ENCODE results near the gene PTPRT. TPM values are rescaled to one million over a fixed set of nuclear protein-coding genes. Genes with fewer than 3 reads are reported as not detected.

The PTPRT gene
- polyA plus RNA-seq, 3 donors, result not detected

GRCh38 chr20:43161716-43162115, 28.0 kb downstream of the PTPRT start:
- Mint-ChIP-seq H3K27me3 (ENCODE audit: low read depth in 3 of 3) (peaks cover 1 to 7% (median 2%) of the 10 kb centered on the region in 3 donors), H3K36me3 (no peaks in the 10 kb centered on the region), H3K27ac (no peak overlapping the region), H3K4me1 (no peaks in the 10 kb centered on the region), H3K9me3 (peaks cover 0 to 8% (median 2%) of the 10 kb centered on the region in 7 donors), H3K4me3 (no peak overlapping the region)
- Histone ChIP-seq H3K4me2 (replicated peaks; ENCODE audit: extremely low read depth, low read length, poor library complexity, severe bottlenecking) (no peak overlapping the region), H3K4me3 (replicated peaks in 1 of 3; ENCODE audit: low read depth in 2 of 3, low read length in 3 of 3) (no peak overlapping the region), H3K9ac (ENCODE audit: insufficient read depth, low read length, poor library complexity, severe bottlenecking) (no peak overlapping the region), H2AFZ (ENCODE audit: insufficient read depth, low read depth, low read length, poor library complexity, severe bottlenecking) (no peak overlapping the region), H3K9me3 (replicated peaks in 1 of 2; ENCODE audit: control insufficient read depth in 1 of 2, insufficient read depth in 1 of 2, low read length in 2 of 2) (no peaks in the 10 kb centered on the region), H4K20me1 (ENCODE audit: insufficient read depth, low read length) (no peaks in the 10 kb centered on the region), H3K27me3 (ENCODE audit: control insufficient read depth in 2 of 2, insufficient read depth in 2 of 2, low read length in 2 of 2) (no peaks in the 10 kb centered on the region), H3K36me3 (replicated peaks in 1 of 2; ENCODE audit: control insufficient read depth in 1 of 2, insufficient read depth in 2 of 2, low read length in 2 of 2) (no peaks in the 10 kb centered on the region), H3K79me2 (ENCODE audit: insufficient read depth, low read length) (no peaks in the 10 kb centered on the region), H3K4me1 (ENCODE audit: control insufficient read depth in 1 of 2, insufficient read depth in 2 of 2, low read length in 2 of 2) (no peaks in the 10 kb centered on the region), H3K27ac (ENCODE audit: low read depth in 1 of 2, low read length in 2 of 2) (no peak overlapping the region)
- 85% methylated on average over 2 of the region's 6 CpGs for WGBS (ENCODE audit: insufficient coverage)
- intact Hi-C loops (cut with micrococcal nuclease), result no loop called here
- no peak for TF ChIP-seq CTCF (IDR thresholded peaks at IDR 0.05)
- DNase-seq, result no peak

GRCh38 chr20:43160941-43161340, 28.8 kb downstream of the PTPRT start:
- Histone ChIP-seq H3K27ac (ENCODE audit: low read depth in 1 of 2, low read length in 2 of 2) (no peak overlapping the region), H2AFZ (ENCODE audit: insufficient read depth, low read depth, low read length, poor library complexity, severe bottlenecking) (no peak overlapping the region), H3K79me2 (ENCODE audit: insufficient read depth, low read length) (no peaks in the 10 kb centered on the region), H3K27me3 (ENCODE audit: control insufficient read depth in 2 of 2, insufficient read depth in 2 of 2, low read length in 2 of 2) (no peaks in the 10 kb centered on the region), H3K9ac (ENCODE audit: insufficient read depth, low read length, poor library complexity, severe bottlenecking) (no peak overlapping the region), H3K9me3 (replicated peaks in 1 of 2; ENCODE audit: control insufficient read depth in 1 of 2, insufficient read depth in 1 of 2, low read length in 2 of 2) (no peaks in the 10 kb centered on the region), H3K4me1 (ENCODE audit: control insufficient read depth in 1 of 2, insufficient read depth in 2 of 2, low read length in 2 of 2) (no peaks in the 10 kb centered on the region), H3K4me3 (replicated peaks in 1 of 3; ENCODE audit: low read depth in 2 of 3, low read length in 3 of 3) (no peak overlapping the region), H3K4me2 (replicated peaks; ENCODE audit: extremely low read depth, low read length, poor library complexity, severe bottlenecking) (no peak overlapping the region), H3K36me3 (replicated peaks in 1 of 2; ENCODE audit: control insufficient read depth in 1 of 2, insufficient read depth in 2 of 2, low read length in 2 of 2) (no peaks in the 10 kb centered on the region), H4K20me1 (ENCODE audit: insufficient read depth, low read length) (no peaks in the 10 kb centered on the region)
- TF ChIP-seq CTCF (IDR thresholded peaks at IDR 0.05), result no peak
- intact Hi-C loops (cut with micrococcal nuclease), result no loop called here
- Mint-ChIP-seq H3K27ac (no peak overlapping the region), H3K4me3 (no peak overlapping the region), H3K4me1 (no peaks in the 10 kb centered on the region), H3K27me3 (ENCODE audit: low read depth in 3 of 3) (peaks cover under 1 to 9% (median 2%) of the 10 kb centered on the region in 3 donors), H3K36me3 (no peaks in the 10 kb centered on the region), H3K9me3 (peaks cover 0 to 7% (median 2%) of the 10 kb centered on the region in 7 donors)
- DNase-seq, result no peak
- 100% methylated on average over 3 of the region's 6 CpGs for WGBS (ENCODE audit: insufficient coverage)

All from CD14-positive monocyte (primary cell).